ENCODE results near the gene FSTL3. TPM values are rescaled to one million over a fixed set of nuclear protein-coding genes. Genes with fewer than 3 reads are reported as not detected.

The FSTL3 gene
- total and polyA plus RNA-seq, 4 donors, result 2.2 to 8.4 (median 6.0) TPM

DNA sequence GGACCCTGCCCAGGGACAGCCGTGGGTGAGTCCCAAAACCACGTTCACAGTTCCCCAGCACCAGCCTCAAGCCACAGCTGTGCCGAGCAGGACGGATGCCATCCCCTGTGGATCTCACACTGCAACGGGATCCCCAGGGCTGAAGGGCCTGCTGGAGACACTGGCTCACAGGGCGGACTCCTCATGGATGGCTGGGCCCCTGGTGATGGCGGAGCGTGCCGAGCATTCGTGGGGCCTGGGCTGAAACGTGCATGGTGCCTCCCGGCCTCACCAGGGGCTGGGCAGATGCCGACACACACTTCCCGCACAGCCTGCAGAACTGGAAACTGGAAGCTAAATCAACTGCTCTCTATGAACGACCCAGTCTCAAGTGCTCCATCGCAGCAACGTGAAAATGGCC is 22.8 kb upstream of the FSTL3 start:
- WGBS, result 95% methylated on average over 17 of the region's 17 CpGs
- no peak overlapping the region for H3K27ac ChIP-seq (ENCODE audit: low read depth in 1 of 2, low read length in 2 of 2)
- H3K27me3 ChIP-seq (ENCODE audit: control insufficient read depth in 4 of 4, insufficient read depth in 4 of 4, low read length in 3 of 4), result no peaks in the 10 kb centered on the region
- DNase-seq (ENCODE audit: low spot score), result no peak
- no peaks in the 10 kb centered on the region for H3K9me3 ChIP-seq (ENCODE audit: control insufficient read depth in 4 of 4, low read length in 3 of 4)
- peaks cover 13 to 21% (median 17%) of the 10 kb centered on the region in 4 donors for H3K4me1 ChIP-seq (ENCODE audit: control insufficient read depth in 4 of 4, insufficient read depth in 4 of 4, low read length in 3 of 4)
- no peak overlapping the region for H3K9ac ChIP-seq (ENCODE audit: low read depth in 1 of 2, low read length in 2 of 2)
- H3K4me3 ChIP-seq (ENCODE audit: low read depth in 1 of 3, low read length in 3 of 3), result no peak overlapping the region
- TF ChIP-seq HNF4A (conservative IDR thresholded peaks at IDR 0.05), result no peak
- no peak for TF ChIP-seq GABPA (IDR thresholded peaks at IDR 0.05 in 1 of 2, conservative IDR thresholded peaks at IDR 0.05 in 1 of 2)
- TF ChIP-seq, protein P1, sequence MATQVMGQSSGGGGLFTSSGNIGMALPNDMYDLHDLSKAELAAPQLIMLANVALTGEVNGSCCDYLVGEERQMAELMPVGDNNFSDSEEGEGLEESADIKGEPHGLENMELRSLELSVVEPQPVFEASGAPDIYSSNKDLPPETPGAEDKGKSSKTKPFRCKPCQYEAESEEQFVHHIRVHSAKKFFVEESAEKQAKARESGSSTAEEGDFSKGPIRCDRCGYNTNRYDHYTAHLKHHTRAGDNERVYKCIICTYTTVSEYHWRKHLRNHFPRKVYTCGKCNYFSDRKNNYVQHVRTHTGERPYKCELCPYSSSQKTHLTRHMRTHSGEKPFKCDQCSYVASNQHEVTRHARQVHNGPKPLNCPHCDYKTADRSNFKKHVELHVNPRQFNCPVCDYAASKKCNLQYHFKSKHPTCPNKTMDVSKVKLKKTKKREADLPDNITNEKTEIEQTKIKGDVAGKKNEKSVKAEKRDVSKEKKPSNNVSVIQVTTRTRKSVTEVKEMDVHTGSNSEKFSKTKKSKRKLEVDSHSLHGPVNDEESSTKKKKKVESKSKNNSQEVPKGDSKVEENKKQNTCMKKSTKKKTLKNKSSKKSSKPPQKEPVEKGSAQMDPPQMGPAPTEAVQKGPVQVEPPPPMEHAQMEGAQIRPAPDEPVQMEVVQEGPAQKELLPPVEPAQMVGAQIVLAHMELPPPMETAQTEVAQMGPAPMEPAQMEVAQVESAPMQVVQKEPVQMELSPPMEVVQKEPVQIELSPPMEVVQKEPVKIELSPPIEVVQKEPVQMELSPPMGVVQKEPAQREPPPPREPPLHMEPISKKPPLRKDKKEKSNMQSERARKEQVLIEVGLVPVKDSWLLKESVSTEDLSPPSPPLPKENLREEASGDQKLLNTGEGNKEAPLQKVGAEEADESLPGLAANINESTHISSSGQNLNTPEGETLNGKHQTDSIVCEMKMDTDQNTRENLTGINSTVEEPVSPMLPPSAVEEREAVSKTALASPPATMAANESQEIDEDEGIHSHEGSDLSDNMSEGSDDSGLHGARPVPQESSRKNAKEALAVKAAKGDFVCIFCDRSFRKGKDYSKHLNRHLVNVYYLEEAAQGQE (IDR thresholded peaks at IDR 0.05), result no peak
- TF ChIP-seq YY1 (IDR thresholded peaks at IDR 0.05), result no peak
- TF ChIP-seq, protein P2, sequence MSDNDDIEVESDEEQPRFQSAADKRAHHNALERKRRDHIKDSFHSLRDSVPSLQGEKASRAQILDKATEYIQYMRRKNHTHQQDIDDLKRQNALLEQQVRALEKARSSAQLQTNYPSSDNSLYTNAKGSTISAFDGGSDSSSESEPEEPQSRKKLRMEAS (IDR thresholded peaks at IDR 0.05), result no peak
- TF ChIP-seq SP1 (IDR thresholded peaks at IDR 0.05), result no peak
- TF ChIP-seq, protein P3, sequence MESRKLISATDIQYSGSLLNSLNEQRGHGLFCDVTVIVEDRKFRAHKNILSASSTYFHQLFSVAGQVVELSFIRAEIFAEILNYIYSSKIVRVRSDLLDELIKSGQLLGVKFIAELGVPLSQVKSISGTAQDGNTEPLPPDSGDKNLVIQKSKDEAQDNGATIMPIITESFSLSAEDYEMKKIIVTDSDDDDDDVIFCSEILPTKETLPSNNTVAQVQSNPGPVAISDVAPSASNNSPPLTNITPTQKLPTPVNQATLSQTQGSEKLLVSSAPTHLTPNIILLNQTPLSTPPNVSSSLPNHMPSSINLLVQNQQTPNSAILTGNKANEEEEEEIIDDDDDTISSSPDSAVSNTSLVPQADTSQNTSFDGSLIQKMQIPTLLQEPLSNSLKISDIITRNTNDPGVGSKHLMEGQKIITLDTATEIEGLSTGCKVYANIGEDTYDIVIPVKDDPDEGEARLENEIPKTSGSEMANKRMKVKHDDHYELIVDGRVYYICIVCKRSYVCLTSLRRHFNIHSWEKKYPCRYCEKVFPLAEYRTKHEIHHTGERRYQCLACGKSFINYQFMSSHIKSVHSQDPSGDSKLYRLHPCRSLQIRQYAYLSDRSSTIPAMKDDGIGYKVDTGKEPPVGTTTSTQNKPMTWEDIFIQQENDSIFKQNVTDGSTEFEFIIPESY (IDR thresholded peaks at IDR 0.05), result no peak
- no peak for TF ChIP-seq JUND (IDR thresholded peaks at IDR 0.05)
- TF ChIP-seq TAF1 (conservative IDR thresholded peaks at IDR 0.05), result no peak
- H3K36me3 ChIP-seq (ENCODE audit: control insufficient read depth in 4 of 4, insufficient read depth in 3 of 4, low read depth in 1 of 4, low read length in 3 of 4), result peaks cover 4 to 41% (median 17%) of the 10 kb centered on the region in 4 donors

DNA sequence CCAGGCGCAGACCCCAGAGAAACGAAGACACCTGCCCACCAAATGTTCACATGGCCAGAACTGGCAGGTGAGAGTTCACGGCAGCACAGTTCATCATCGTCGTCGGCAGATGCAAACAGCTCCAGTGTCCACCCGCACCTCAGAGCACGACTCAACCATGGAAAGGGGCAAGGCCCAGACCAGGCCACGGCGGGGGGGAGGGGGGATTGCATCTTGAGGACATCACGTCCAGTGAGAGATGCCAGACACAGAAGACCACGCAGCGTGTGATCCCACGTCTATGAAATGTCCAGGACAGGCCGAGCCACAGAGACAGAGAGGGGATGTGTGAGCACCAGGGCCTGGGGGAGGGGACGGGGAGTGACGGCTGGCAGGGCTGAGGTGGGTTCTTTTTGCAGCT is 20.5 kb upstream of the FSTL3 start:
- peaks cover 0 to 29% (median 9%) of the 10 kb centered on the region in 4 donors for H3K36me3 ChIP-seq (ENCODE audit: control insufficient read depth in 4 of 4, insufficient read depth in 3 of 4, low read depth in 1 of 4, low read length in 3 of 4)
- 84% methylated on average over 17 of the region's 17 CpGs for WGBS
- H3K27me3 ChIP-seq (ENCODE audit: control insufficient read depth in 4 of 4, insufficient read depth in 4 of 4, low read length in 3 of 4), result no peaks in the 10 kb centered on the region
- H3K4me3 ChIP-seq (ENCODE audit: low read depth in 1 of 3, low read length in 3 of 3), result no peak overlapping the region
- no peak for DNase-seq (ENCODE audit: low spot score)
- H3K4me1 ChIP-seq (ENCODE audit: control insufficient read depth in 4 of 4, insufficient read depth in 4 of 4, low read length in 3 of 4), result peaks cover 28 to 44% (median 37%) of the 10 kb centered on the region in 4 donors
- no peak overlapping the region for H3K27ac ChIP-seq (ENCODE audit: low read depth in 1 of 2, low read length in 2 of 2)
- TF ChIP-seq SP1 (IDR thresholded peaks at IDR 0.05), result no peak
- TF ChIP-seq, protein P1 (IDR thresholded peaks at IDR 0.05), result no peak
- TF ChIP-seq, protein P4, sequence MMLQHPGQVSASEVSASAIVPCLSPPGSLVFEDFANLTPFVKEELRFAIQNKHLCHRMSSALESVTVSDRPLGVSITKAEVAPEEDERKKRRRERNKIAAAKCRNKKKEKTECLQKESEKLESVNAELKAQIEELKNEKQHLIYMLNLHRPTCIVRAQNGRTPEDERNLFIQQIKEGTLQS (IDR thresholded peaks at IDR 0.05), result no peak
- TF ChIP-seq HNF4A (conservative IDR thresholded peaks at IDR 0.05), result no peak
- TF ChIP-seq, protein P5, sequence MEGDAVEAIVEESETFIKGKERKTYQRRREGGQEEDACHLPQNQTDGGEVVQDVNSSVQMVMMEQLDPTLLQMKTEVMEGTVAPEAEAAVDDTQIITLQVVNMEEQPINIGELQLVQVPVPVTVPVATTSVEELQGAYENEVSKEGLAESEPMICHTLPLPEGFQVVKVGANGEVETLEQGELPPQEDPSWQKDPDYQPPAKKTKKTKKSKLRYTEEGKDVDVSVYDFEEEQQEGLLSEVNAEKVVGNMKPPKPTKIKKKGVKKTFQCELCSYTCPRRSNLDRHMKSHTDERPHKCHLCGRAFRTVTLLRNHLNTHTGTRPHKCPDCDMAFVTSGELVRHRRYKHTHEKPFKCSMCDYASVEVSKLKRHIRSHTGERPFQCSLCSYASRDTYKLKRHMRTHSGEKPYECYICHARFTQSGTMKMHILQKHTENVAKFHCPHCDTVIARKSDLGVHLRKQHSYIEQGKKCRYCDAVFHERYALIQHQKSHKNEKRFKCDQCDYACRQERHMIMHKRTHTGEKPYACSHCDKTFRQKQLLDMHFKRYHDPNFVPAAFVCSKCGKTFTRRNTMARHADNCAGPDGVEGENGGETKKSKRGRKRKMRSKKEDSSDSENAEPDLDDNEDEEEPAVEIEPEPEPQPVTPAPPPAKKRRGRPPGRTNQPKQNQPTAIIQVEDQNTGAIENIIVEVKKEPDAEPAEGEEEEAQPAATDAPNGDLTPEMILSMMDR (IDR thresholded peaks at IDR 0.05; ENCODE audit: low read depth, low read length, missing input control), result no peak
- TF ChIP-seq JUND (IDR thresholded peaks at IDR 0.05), result no peak
- TF ChIP-seq, protein P2 (IDR thresholded peaks at IDR 0.05), result no peak
- no peak for TF ChIP-seq RAD21 (IDR thresholded peaks at IDR 0.05)
- TF ChIP-seq NR2F2 (IDR thresholded peaks at IDR 0.05), result no peak
- TF ChIP-seq HNF4G (IDR thresholded peaks at IDR 0.05), result no peak
- no peak for TF ChIP-seq RXRA (IDR thresholded peaks at IDR 0.05)
- no peak for TF ChIP-seq TAF1 (conservative IDR thresholded peaks at IDR 0.05)
- TF ChIP-seq FOXA2 (IDR thresholded peaks at IDR 0.05), result no peak
- TF ChIP-seq, protein P3 (IDR thresholded peaks at IDR 0.05), result no peak
- no peak for TF ChIP-seq FOXA1 (IDR thresholded peaks at IDR 0.05)
- no peak for TF ChIP-seq EGR1 (IDR thresholded peaks at IDR 0.05; ENCODE audit: low read depth in 2 of 2)
- TF ChIP-seq GABPA (IDR thresholded peaks at IDR 0.05 in 1 of 2, conservative IDR thresholded peaks at IDR 0.05 in 1 of 2), result no peak
- no peak for TF ChIP-seq YY1 (IDR thresholded peaks at IDR 0.05)
- no peaks in the 10 kb centered on the region for H3K9me3 ChIP-seq (ENCODE audit: control insufficient read depth in 4 of 4, low read length in 3 of 4)
- H3K9ac ChIP-seq (ENCODE audit: low read depth in 1 of 2, low read length in 2 of 2), result no peak overlapping the region
